LNCaP clone FGC (cell line): ENCODE measurements around the gene TRIML1.
"Not testable (repeated sequence)": the region's sequence is repeated elsewhere in the genome, so short reads cannot be mapped to it uniquely, and the experiment has no call there.

Experiments used
- DNase-seq: peaks from one replicate; pipeline ENCODE4 v3.0.0-alpha.2; 2011; ENCODE audit warnings: low read depth
- H3K4me3 ChIP-seq: 2 replicates; pipeline ENCODE4 v1.5.1; 2011; ENCODE audit warnings: mild to moderate bottlenecking, low read depth, low read length, control low read depth
- CTCF ChIP-seq: IDR thresholded peaks from 2 replicates; pipeline ENCODE4 v1.5.1; 2012; ENCODE audit warnings: mild to moderate bottlenecking; ENCODE audit not compliant: control insufficient read depth, insufficient read depth; ENCODE audit errors: extremely low read depth

The TRIML1 gene

GRCh38 chr4:188146618-188147017, 7.4 kb downstream of the TRIML1 start:
- TF ChIP-seq CTCF, result no peak
- no peak for DNase-seq
- no peak overlapping the region for H3K4me3 ChIP-seq

GRCh38 chr4:188147176-188147575, 7.9 kb downstream of the TRIML1 start:
- no peak overlapping the region for H3K4me3 ChIP-seq
- no peak for TF ChIP-seq CTCF
- no peak for DNase-seq

DNA sequence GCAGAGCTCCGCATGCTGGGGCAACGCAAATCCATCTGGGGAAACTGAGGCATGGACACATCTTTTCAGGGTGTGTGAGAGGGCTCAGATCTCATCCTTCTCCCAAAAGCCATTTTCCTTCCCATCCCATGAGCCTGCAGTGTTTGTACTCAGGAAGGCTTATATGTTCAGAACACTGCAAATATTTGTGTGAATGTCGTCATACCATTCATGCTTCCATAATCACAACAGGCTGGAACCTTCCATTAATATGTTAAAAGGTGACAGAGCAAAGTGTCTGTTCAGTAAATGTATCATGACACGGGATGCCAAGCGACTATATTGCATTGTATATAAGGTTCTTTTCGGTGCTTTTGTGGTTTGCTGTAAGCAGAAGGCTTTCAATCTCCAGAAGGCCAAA, 8.5 kb downstream of the TRIML1 start:
- no peak for DNase-seq
- no peak overlapping the region for H3K4me3 ChIP-seq
- no peak for TF ChIP-seq CTCF

DNA sequence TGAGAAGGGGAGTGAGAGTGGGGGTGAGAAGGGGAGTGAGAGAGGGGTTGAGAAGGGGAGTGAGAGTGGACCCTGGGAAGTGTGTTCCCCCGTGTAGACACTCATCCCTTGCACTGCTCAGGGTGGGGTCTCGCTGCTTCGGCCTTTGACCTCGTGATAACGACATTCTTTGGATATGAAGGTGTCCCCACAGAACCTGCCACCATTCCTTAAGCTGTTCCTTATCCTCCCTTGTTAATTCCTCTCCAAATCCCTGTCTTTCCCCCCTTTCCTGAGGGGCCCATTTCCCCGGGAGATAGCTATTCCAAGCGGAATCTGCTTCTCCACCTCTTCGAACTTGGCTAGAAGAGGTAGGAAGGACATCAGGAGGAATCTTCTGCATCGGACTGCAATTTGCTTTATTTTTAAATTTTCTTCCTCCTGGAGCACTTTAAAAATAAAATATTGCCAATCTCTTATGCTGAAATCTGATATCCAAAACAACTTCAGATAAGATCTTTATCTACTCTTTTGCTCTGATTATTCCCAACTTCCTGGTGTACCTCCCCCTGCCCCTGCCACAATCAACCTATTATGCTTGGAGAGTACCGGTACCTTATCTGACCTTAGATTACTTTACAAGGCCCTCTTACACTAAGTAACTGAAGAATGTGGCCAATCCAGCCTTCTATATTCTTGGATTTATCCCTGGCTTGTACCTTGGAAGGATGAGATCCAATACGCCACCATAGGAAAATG, 15.6 kb downstream of the TRIML1 start:
- no peak for TF ChIP-seq CTCF
- no peak for DNase-seq
- H3K4me3 ChIP-seq, result no peak overlapping the region

GRCh38 chr4:188158336-188158735, 19.1 kb downstream of the TRIML1 start:
- TF ChIP-seq CTCF, result no peak
- H3K4me3 ChIP-seq, result no peak overlapping the region

GRCh38 chr4:188159513-188160226, 20.4 kb downstream of the TRIML1 start:
- not testable (repeated sequence) for H3K4me3 ChIP-seq, DNase-seq

More at GRCh38 chr4:188158336-188158735, 19.1 kb downstream of the TRIML1 start:
- DNase-seq, result no peak

DNA sequence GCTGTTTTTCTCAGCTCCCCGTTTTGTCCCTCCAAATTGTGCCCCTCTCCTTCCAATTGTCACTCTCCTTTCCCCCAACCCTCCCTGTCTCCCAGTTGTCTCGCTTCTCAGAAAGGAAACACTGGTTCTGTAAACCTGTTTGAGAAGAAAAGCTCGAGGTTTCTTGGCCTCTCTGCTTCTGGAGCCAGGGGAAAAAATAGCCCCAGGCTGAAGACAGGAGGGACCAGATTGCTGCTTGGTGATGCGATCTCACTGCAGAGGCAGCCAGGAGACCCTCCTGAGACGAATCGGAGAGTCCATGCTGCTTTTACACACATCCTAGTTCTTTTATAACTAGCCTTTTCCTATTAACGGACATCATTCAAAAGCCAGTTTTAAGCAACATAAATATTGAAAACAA, 21.2 kb downstream of the TRIML1 start:
- no peak for TF ChIP-seq CTCF
- no peak for DNase-seq
- no peak overlapping the region for H3K4me3 ChIP-seq
